ENCODE measurements around the gene SS18L1. TPM values are rescaled to one million over a fixed set of nuclear protein-coding genes. Genes with fewer than 3 reads are reported as not detected.

Gene SS18L1
- total RNA-seq, 5 donors from 2014 or later (not counting 1 experiment from before 2014, with no cell fraction given) = 14.6 to 23.6 (median 19.4) TPM

GRCh38 chr20:62104234-62104789 is 39.3 kb upstream of the SS18L1 start:
- ATAC-seq (replicated peaks in 1 of 4) (no peak), DNase-seq (no peak)
- Mint-ChIP-seq H3K27ac (no peak overlapping the region), H3K36me3 (peaks cover 22% of the 10 kb centered on the region), H3K27me3 (peaks cover 0 to 8% of the 10 kb centered on the region in 2 donors), H3K9me3 (peaks cover 23 to 47% (median 35%) of the 10 kb centered on the region in 3 donors), H3K4me1 (no peaks in the 10 kb centered on the region), H3K4me3 (no peak overlapping the region)
- Histone ChIP-seq H3K27me3 (replicated peaks in 1 of 2; ENCODE audit: control insufficient read depth in 2 of 2, extremely low read depth in 1 of 2, insufficient read depth in 2 of 2, low read length in 1 of 2) (peaks cover 0 to 48% of the 10 kb centered on the region in 2 experiments), H3K4me3 (ENCODE audit: control insufficient read depth in 1 of 2, extremely low read depth in 1 of 2, low read length in 1 of 2) (no peak overlapping the region), H3K9me3 (no peaks in the 10 kb centered on the region), H3K4me1 (ENCODE audit: control insufficient read depth in 1 of 2, extremely low read depth in 1 of 2, insufficient read depth in 2 of 2, low read length in 2 of 2) (no peaks in the 10 kb centered on the region), H3K27ac (ENCODE audit: low read length) (no peak overlapping the region), H3K36me3 (ENCODE audit: control insufficient read depth in 2 of 2, extremely low read depth in 1 of 2, insufficient read depth in 1 of 2, low read length in 1 of 2) (no peaks in the 10 kb centered on the region)
- ChIA-PET POLR2A (no interaction called here), CTCF (no interaction called here)
- WGBS (ENCODE audit: insufficient coverage) = 67% methylated on average over 12 of the region's 15 CpGs

DNA sequence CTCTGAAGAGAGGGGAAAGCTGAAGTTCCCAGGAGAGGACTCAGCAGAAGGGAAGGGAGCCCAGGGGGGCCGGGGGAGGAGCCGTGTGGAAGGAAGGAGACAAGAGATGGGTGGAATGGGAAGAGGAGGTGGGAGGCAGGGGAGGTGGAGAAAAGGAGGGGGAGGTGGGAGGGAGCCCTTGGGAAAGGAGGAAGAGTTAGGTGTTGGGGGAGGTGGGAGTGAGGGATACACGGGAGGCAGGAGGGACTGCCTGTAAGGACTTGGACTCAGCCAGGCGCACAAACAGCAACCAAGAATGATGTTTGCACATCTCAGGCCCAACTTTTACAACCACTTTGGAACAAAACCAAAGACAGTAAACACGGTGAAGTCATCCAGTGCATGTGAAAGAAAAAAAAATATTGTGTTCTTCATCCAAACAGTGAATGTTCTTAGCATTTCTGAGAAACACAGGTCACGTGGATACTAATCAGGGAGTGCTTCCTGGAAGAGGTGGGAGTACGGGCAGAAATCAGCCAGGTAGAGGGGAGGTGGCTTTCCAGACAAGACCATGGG is 38.7 kb upstream of the SS18L1 start:
- Mint-ChIP-seq H3K36me3 (peaks cover 24% of the 10 kb centered on the region), H3K27ac (no peak overlapping the region), H3K27me3 (peaks cover 0 to 8% of the 10 kb centered on the region in 2 donors), H3K4me1 (no peaks in the 10 kb centered on the region), H3K4me3 (no peak overlapping the region), H3K9me3 (peaks cover 22 to 49% (median 38%) of the 10 kb centered on the region in 3 donors)
- Histone ChIP-seq H3K36me3 (ENCODE audit: control insufficient read depth in 2 of 2, extremely low read depth in 1 of 2, insufficient read depth in 1 of 2, low read length in 1 of 2) (no peaks in the 10 kb centered on the region), H3K9me3 (no peaks in the 10 kb centered on the region), H3K4me3 (ENCODE audit: control insufficient read depth in 1 of 2, extremely low read depth in 1 of 2, low read length in 1 of 2) (no peak overlapping the region), H3K27me3 (replicated peaks in 1 of 2; ENCODE audit: control insufficient read depth in 2 of 2, extremely low read depth in 1 of 2, insufficient read depth in 2 of 2, low read length in 1 of 2) (peaks cover 0 to 46% of the 10 kb centered on the region in 2 experiments), H3K27ac (ENCODE audit: low read length) (no peak overlapping the region), H3K4me1 (ENCODE audit: control insufficient read depth in 1 of 2, extremely low read depth in 1 of 2, insufficient read depth in 2 of 2, low read length in 2 of 2) (no peaks in the 10 kb centered on the region)
- ChIA-PET POLR2A (no interaction called here), CTCF (no interaction called here)
- no peak for DNase-seq
- WGBS (ENCODE audit: insufficient coverage) = 56% methylated on average over 4 of the region's 7 CpGs
- ATAC-seq (replicated peaks in 1 of 4) = no peak

- CTCF ChIA-PET = no interaction called here
- H3K4me1 ChIP-seq (ENCODE audit: control insufficient read depth in 1 of 2, extremely low read depth in 1 of 2, insufficient read depth in 2 of 2, low read length in 2 of 2) = no peaks in the 10 kb centered on the region
- H3K4me3 Mint-ChIP-seq = no peak overlapping the region
- peaks cover 24% of the 10 kb centered on the region for H3K36me3 Mint-ChIP-seq
- DNase-seq (no peak), ATAC-seq (replicated peaks in 1 of 4) (no peak)
- no peaks in the 10 kb centered on the region for H3K9me3 ChIP-seq
- peaks cover 0 to 39% of the 10 kb centered on the region in 2 experiments for H3K27me3 ChIP-seq (replicated peaks in 1 of 2; ENCODE audit: control insufficient read depth in 2 of 2, extremely low read depth in 1 of 2, insufficient read depth in 2 of 2, low read length in 1 of 2)
- POLR2A ChIA-PET = no interaction called here
- WGBS (ENCODE audit: insufficient coverage) = 82% methylated on average over 5 of the region's 5 CpGs
- H3K27ac ChIP-seq (ENCODE audit: low read length) = no peak overlapping the region
- H3K27ac Mint-ChIP-seq = no peak overlapping the region
- no peaks in the 10 kb centered on the region for H3K36me3 ChIP-seq (ENCODE audit: control insufficient read depth in 2 of 2, extremely low read depth in 1 of 2, insufficient read depth in 1 of 2, low read length in 1 of 2)
- H3K4me1 Mint-ChIP-seq = no peaks in the 10 kb centered on the region
- H3K27me3 Mint-ChIP-seq = peaks cover 0 to 8% of the 10 kb centered on the region in 2 donors
- peaks cover 22 to 51% (median 40%) of the 10 kb centered on the region in 3 donors for H3K9me3 Mint-ChIP-seq
- H3K4me3 ChIP-seq (ENCODE audit: control insufficient read depth in 1 of 2, extremely low read depth in 1 of 2, low read length in 1 of 2) = no peak overlapping the region
Observed at GRCh38 chr20:62105592-62105991, 38.0 kb upstream of the SS18L1 start.

GRCh38 chr20:62111148-62111547 is 32.4 kb upstream of the SS18L1 start:
- no peak overlapping the region for H3K27ac ChIP-seq (ENCODE audit: low read length)
- H3K9me3 ChIP-seq = peaks cover 2% of the 10 kb centered on the region
- Mint-ChIP-seq H3K27me3 (no peaks in the 10 kb centered on the region), H3K36me3 (peaks cover 18% of the 10 kb centered on the region), H3K27ac (no peak overlapping the region), H3K4me1 (peaks cover 0 to 2% (median 1%) of the 10 kb centered on the region in 3 donors), H3K9me3 (peaks cover 14 to 44% (median 34%) of the 10 kb centered on the region in 3 donors), H3K4me3 (peak overlapping the region in 1 of 3 donors; percentile 7)
- DNase-seq = no peak
- H3K4me3 ChIP-seq (ENCODE audit: control insufficient read depth in 1 of 2, extremely low read depth in 1 of 2, low read length in 1 of 2) = no peak overlapping the region
- POLR2A ChIA-PET = interaction anchor here in 1 of 2 donors (0.7 kb wide), 1 partner anchor 13 kb away, joined by 6 read pairs; no protein-coding TSS in a partner anchor
- WGBS (ENCODE audit: insufficient coverage) = 100% methylated on average over 5 of the region's 6 CpGs
- H3K27me3 ChIP-seq (replicated peaks in 1 of 2; ENCODE audit: control insufficient read depth in 2 of 2, extremely low read depth in 1 of 2, insufficient read depth in 2 of 2, low read length in 1 of 2) = peaks cover 0 to 26% of the 10 kb centered on the region in 2 experiments
- H3K4me1 ChIP-seq (ENCODE audit: control insufficient read depth in 1 of 2, extremely low read depth in 1 of 2, insufficient read depth in 2 of 2, low read length in 2 of 2) = peaks cover 0 to 2% of the 10 kb centered on the region in 2 experiments
- no peak for ATAC-seq (replicated peaks in 1 of 4)
- CTCF ChIA-PET = no interaction called here
- H3K36me3 ChIP-seq (ENCODE audit: control insufficient read depth in 2 of 2, extremely low read depth in 1 of 2, insufficient read depth in 1 of 2, low read length in 1 of 2) = no peaks in the 10 kb centered on the region

DNA sequence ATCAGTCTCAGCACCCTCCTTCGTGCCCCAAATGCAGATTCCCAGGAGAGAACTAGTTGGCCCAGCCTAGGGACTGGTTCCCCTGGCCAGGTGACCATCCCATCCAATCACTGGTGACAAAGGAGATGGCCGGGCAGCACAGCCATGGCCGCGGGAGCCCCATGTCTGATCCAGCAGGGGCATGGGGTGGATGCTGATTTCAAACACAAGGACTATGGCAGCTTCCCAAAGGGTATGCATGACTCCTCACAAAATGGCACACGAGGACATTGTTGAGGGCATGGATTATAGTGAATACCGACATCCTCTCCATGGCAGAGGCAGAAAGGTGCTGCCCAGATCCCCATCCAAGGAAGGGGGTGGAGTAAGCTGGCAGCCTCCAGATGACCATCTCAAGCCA is 31.2 kb upstream of the SS18L1 start:
- Mint-ChIP-seq H3K4me1 (peaks cover 4 to 9% (median 8%) of the 10 kb centered on the region in 3 donors), H3K4me3 (no peak overlapping the region), H3K27me3 (no peaks in the 10 kb centered on the region), H3K9me3 (peaks cover 10 to 38% (median 28%) of the 10 kb centered on the region in 3 donors), H3K27ac (no peak overlapping the region), H3K36me3 (peaks cover 14% of the 10 kb centered on the region)
- WGBS (ENCODE audit: insufficient coverage) = 85% methylated on average over 2 of the region's 6 CpGs
- no peak for DNase-seq
- Histone ChIP-seq H3K27ac (ENCODE audit: low read length) (no peak overlapping the region), H3K4me3 (ENCODE audit: control insufficient read depth in 1 of 2, extremely low read depth in 1 of 2, low read length in 1 of 2) (peak overlapping the region in 1 of 2 donors; percentile 19), H3K4me1 (ENCODE audit: control insufficient read depth in 1 of 2, extremely low read depth in 1 of 2, insufficient read depth in 2 of 2, low read length in 2 of 2) (peaks cover 10% of the 10 kb centered on the region in 2 experiments), H3K36me3 (ENCODE audit: control insufficient read depth in 2 of 2, extremely low read depth in 1 of 2, insufficient read depth in 1 of 2, low read length in 1 of 2) (no peaks in the 10 kb centered on the region), H3K27me3 (replicated peaks in 1 of 2; ENCODE audit: control insufficient read depth in 2 of 2, extremely low read depth in 1 of 2, insufficient read depth in 2 of 2, low read length in 1 of 2) (peaks cover 0 to 26% of the 10 kb centered on the region in 2 experiments), H3K9me3 (peaks cover 2% of the 10 kb centered on the region)
- ChIA-PET CTCF (interaction anchor here in 1 of 2 donors (0.6 kb wide), 1 partner anchor 124 kb away, joined by 3 read pairs; no protein-coding TSS in a partner anchor), POLR2A (interaction anchor here in 1 of 2 donors (0.6 kb wide), 1 partner anchor 19 kb away, joined by 4 read pairs; no protein-coding TSS in a partner anchor)
- no peak for ATAC-seq (replicated peaks in 1 of 4)

- POLR2A ChIA-PET = interaction anchor here in 1 of 2 donors (0.6 kb wide), 1 partner anchor 14 kb away, joined by 3 read pairs; no protein-coding TSS in a partner anchor
- ATAC-seq (replicated peaks in 1 of 4) = no peak
- DNase-seq = no peak
- Mint-ChIP-seq H3K9me3 (peaks cover 5 to 17% (median 14%) of the 10 kb centered on the region in 3 donors), H3K4me1 (peaks cover 23 to 29% (median 28%) of the 10 kb centered on the region in 3 donors), H3K27ac (no peak overlapping the region), H3K36me3 (peaks cover 7% of the 10 kb centered on the region), H3K4me3 (no peak overlapping the region), H3K27me3 (no peaks in the 10 kb centered on the region)
- Histone ChIP-seq H3K27me3 (replicated peaks in 1 of 2; ENCODE audit: control insufficient read depth in 2 of 2, extremely low read depth in 1 of 2, insufficient read depth in 2 of 2, low read length in 1 of 2) (peaks cover 0 to 21% of the 10 kb centered on the region in 2 experiments), H3K36me3 (ENCODE audit: control insufficient read depth in 2 of 2, extremely low read depth in 1 of 2, insufficient read depth in 1 of 2, low read length in 1 of 2) (no peaks in the 10 kb centered on the region), H3K9me3 (peaks cover 2% of the 10 kb centered on the region), H3K4me3 (ENCODE audit: control insufficient read depth in 1 of 2, extremely low read depth in 1 of 2, low read length in 1 of 2) (peak overlapping the region in 1 of 2 donors; percentile 10), H3K4me1 (ENCODE audit: control insufficient read depth in 1 of 2, extremely low read depth in 1 of 2, insufficient read depth in 2 of 2, low read length in 2 of 2) (peaks cover 17 to 31% of the 10 kb centered on the region in 2 experiments), H3K27ac (ENCODE audit: low read length) (no peak overlapping the region)
- CTCF ChIA-PET = no interaction called here
- WGBS (ENCODE audit: insufficient coverage) = 68% methylated on average over 6 of the region's 8 CpGs
Observed at GRCh38 chr20:62114894-62115293, 28.7 kb upstream of the SS18L1 start.

Data from T-cell (primary cell).